Neural cell (in vitro differentiated cells): Measurements from ENCODE around the gene MRPS18A.

ENCODE experiments used
- CTCF ChIP-seq: fragments of 450-650 bp; IDR thresholded peaks from 2 replicates; pipeline ENCODE4 v1.5.1; 2014; ENCODE audit warnings: antibody characterized with exemption, mild to moderate bottlenecking, moderate library complexity; ENCODE audit not compliant: poor library complexity, severe bottlenecking
- EP300 ChIP-seq: fragments of 450-650 bp; conservative IDR thresholded peaks from 2 replicates; pipeline ENCODE4 v1.6.1; 2014; ENCODE audit warnings: antibody characterized with exemption, mild to moderate bottlenecking, moderate library complexity; ENCODE audit not compliant: poor library complexity, severe bottlenecking
- EZH2 ChIP-seq: fragments of 200-600, 300-800 bp; shearing (Covaris generic), sonication (generic); IDR thresholded peaks from 2 replicates; pipeline ENCODE4 v1.6.1; 2014; ENCODE audit warnings: antibody characterized with exemption, low read length, borderline replicate concordance, mild to moderate bottlenecking; ENCODE audit not compliant: insufficient read depth, poor library complexity, severe bottlenecking
- SMC3 ChIP-seq: fragments of 450-650 bp; conservative IDR thresholded peaks from 2 replicates; pipeline ENCODE4 v1.6.1; 2014; ENCODE audit warnings: antibody characterized with exemption, mild to moderate bottlenecking, moderate library complexity; ENCODE audit not compliant: poor library complexity
- TAF1 ChIP-seq: IDR thresholded peaks from 2 replicates; pipeline ENCODE4 v1.6.1; 2012; ENCODE audit warnings: low read depth

- no peak for TF ChIP-seq SMC3
- TF ChIP-seq CTCF = no peak
- no peak for TF ChIP-seq EP300
- no peak for TF ChIP-seq TAF1
- TF ChIP-seq EZH2 = no peak
These were observed 35.4 kb upstream of the MRPS18A start for GRCh38 chr6:43722920-43723545.
